ENCODE measurements around the gene TCP11. TPM values are rescaled to one million over a fixed set of nuclear protein-coding genes. Genes with fewer than 3 reads are reported as not detected.
A peak's percentile ranks its signal among the peaks of the same experiment; 100 is the strongest.

Gene TCP11
- total RNA-seq, 3 donors from 2014 or later: 0.32 to 0.66 TPM; not detected in 1

DNA sequence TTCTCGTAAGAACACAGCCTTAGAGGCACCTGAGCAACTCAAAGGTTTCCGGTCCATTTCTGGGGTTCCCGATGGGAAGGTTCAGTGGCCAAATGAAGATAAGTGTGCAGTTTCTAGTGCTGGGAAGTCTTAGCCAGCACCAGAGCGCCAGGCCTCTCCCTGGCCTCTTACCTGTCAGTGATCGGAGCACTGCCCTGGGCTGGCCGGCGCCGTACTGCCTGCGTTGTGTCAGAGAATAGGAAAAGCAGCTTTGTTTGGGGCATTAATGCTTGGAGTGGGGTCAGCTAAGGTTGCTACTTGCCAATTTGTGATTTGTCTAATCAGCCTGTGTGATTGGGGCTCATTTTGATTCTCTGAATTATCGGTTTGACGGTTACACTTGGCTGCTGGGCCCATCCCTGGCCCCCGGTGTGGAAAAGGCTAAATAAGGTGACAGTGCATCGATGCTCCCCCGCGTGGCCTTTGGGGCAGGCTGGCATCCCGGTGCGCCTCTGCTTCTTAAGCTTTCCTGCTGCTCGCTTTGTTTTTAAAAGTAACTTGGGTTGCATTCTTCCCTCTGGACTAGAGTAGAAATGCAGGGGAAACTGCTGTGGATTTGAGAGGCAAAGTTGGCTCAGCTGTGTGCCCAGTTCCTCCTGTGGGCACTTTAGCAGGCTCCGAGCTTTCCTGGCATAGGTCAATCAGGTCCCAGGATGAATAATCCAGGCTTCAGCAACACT is 51.8 kb downstream of the TCP11 start:
- H3K4me3 ChIP-seq: no peak overlapping the region
- H3K27me3 ChIP-seq: no peaks in the 10 kb centered on the region
- H3K27ac ChIP-seq: peak overlapping the region; percentile 72 to 86
- TF ChIP-seq POLR2A (IDR thresholded peaks at IDR 0.05) (no peak), POLR2AphosphoS5 (IDR thresholded peaks at IDR 0.05) (no peak)
- TF ChIP-seq, protein P1, sequence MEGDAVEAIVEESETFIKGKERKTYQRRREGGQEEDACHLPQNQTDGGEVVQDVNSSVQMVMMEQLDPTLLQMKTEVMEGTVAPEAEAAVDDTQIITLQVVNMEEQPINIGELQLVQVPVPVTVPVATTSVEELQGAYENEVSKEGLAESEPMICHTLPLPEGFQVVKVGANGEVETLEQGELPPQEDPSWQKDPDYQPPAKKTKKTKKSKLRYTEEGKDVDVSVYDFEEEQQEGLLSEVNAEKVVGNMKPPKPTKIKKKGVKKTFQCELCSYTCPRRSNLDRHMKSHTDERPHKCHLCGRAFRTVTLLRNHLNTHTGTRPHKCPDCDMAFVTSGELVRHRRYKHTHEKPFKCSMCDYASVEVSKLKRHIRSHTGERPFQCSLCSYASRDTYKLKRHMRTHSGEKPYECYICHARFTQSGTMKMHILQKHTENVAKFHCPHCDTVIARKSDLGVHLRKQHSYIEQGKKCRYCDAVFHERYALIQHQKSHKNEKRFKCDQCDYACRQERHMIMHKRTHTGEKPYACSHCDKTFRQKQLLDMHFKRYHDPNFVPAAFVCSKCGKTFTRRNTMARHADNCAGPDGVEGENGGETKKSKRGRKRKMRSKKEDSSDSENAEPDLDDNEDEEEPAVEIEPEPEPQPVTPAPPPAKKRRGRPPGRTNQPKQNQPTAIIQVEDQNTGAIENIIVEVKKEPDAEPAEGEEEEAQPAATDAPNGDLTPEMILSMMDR (IDR thresholded peaks at IDR 0.05): no peak
- DNase-seq (ENCODE audit: low spot score in 2 of 2): no peak
- H3K4me1 ChIP-seq: peaks cover 0 to 4% of the 10 kb centered on the region in 2 donors
- intact Hi-C loops (cut with DNase I; ENCODE audit: low total_unique reads): no loop called here
- H3K9me3 ChIP-seq: no peaks in the 10 kb centered on the region
- H3K36me3 ChIP-seq: no peaks in the 10 kb centered on the region

DNA sequence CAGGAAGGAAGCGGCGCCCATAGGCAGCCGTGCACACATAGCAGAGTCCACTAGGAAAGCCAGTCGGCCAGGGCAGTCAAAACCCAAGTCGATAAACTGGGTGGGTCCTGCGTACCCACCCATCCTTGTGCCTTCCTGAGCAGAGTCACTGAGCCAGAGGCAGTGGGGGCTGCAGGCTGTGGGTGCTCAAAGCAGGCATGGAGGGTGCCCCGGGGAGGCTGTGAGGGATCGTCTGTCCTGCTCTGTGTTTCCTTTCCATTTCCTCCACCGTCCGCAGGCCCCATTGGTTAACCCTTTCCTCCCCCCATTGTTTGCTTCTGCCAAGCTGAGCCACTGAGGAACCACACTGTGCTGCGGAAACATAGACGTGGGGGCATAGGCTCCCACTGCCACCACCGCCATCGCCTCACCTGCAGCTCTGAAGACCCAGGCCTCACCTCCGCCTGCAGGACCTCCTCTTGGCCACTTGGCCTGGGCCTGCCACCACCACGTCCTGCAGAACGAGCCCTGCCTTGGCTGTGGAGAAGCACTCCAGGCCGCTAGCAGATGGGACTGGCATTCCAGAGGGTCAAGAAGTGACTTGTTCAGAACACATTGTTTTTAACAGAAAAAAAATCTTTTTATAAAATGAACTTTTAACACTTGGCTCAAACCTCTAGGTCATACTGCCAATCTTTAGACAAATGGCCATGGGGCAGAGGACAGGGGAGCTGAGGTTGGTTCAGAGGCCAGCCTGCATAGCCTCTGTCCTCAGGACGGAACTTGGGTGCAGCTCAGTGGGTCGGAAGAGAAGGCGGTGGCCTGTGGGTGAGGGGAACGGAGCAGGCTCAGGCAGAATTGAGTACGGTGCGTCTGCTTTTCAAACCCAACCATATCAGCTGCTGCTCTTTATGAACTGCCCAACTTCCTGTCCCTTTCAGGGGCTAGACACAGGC is 52.6 kb downstream of the TCP11 start:
- no peaks in the 10 kb centered on the region for H3K27me3 ChIP-seq
- H3K36me3 ChIP-seq: no peaks in the 10 kb centered on the region
- no peaks in the 10 kb centered on the region for H3K9me3 ChIP-seq
- peak in 1 of 2 donors; percentile 66 for DNase-seq (ENCODE audit: low spot score in 2 of 2)
- intact Hi-C loops (cut with DNase I; ENCODE audit: low total_unique reads): no loop called here
- H3K27ac ChIP-seq: peak overlapping the region; percentile 72 to 86
- H3K4me3 ChIP-seq: no peak overlapping the region
- H3K4me1 ChIP-seq: peaks cover 0 to 4% of the 10 kb centered on the region in 2 donors
- TF ChIP-seq POLR2AphosphoS5 (IDR thresholded peaks at IDR 0.05): peak in 1 of 3 donors; percentile 58
- no peak for TF ChIP-seq POLR2A (IDR thresholded peaks at IDR 0.05)
- TF ChIP-seq, protein P1 (IDR thresholded peaks at IDR 0.05): peak in 1 of 3 donors; percentile 23

DNA sequence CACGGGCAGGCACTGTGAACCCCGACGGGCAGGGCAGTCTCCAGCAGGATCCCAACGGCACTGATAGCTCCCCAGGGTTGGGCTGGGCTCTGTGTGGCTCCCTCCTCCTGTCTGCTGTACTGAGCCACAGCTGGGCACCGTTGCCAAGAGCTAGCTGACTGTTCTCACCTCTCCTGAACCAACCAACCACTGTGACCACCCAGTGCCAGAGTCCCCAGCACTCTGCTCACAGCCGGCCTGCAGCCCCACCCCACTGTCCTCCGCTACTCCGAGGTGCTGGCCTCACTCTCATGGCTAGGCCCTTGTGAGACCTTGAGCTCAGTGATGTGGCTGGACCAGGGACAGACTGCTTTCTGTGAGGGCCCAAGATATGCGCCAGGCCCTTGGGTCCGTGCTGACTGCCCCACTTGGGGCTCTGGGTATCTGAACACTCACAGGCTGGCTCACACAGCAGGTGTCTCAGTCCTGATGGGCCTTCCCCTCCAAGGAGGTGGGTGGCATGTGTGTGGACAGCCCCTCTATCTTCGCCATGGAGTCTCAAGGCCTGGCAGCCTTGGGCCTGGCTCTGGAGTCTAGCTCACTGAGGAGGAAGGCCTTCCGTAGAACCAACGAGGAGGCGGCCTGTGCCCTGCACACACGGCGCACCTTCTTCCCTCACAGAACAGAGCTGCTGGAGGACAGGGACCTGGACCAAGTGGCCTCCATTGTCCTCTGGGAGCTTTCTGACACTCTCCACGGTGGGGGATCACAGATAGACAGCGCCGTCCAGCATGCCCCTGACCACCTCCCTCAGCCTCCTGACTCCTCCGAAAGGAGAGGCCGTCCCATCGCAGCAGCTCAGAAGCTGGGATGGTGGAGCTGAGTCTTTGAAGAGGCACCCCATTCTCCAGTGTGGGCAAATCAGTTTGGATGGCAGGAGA is 53.5 kb downstream of the TCP11 start:
- no peak for DNase-seq (ENCODE audit: low spot score in 2 of 2)
- H3K27ac ChIP-seq: peak overlapping the region; percentile 72 to 86
- TF ChIP-seq, protein P1 (IDR thresholded peaks at IDR 0.05): no peak
- TF ChIP-seq POLR2A (IDR thresholded peaks at IDR 0.05) (no peak), POLR2AphosphoS5 (IDR thresholded peaks at IDR 0.05) (no peak)
- H3K9me3 ChIP-seq: no peaks in the 10 kb centered on the region
- H3K4me3 ChIP-seq: no peak overlapping the region
- no peaks in the 10 kb centered on the region for H3K27me3 ChIP-seq
- intact Hi-C loops (cut with DNase I; ENCODE audit: low total_unique reads): no loop called here
- peaks cover 0 to 4% of the 10 kb centered on the region in 2 donors for H3K4me1 ChIP-seq
- H3K36me3 ChIP-seq: no peaks in the 10 kb centered on the region

DNA sequence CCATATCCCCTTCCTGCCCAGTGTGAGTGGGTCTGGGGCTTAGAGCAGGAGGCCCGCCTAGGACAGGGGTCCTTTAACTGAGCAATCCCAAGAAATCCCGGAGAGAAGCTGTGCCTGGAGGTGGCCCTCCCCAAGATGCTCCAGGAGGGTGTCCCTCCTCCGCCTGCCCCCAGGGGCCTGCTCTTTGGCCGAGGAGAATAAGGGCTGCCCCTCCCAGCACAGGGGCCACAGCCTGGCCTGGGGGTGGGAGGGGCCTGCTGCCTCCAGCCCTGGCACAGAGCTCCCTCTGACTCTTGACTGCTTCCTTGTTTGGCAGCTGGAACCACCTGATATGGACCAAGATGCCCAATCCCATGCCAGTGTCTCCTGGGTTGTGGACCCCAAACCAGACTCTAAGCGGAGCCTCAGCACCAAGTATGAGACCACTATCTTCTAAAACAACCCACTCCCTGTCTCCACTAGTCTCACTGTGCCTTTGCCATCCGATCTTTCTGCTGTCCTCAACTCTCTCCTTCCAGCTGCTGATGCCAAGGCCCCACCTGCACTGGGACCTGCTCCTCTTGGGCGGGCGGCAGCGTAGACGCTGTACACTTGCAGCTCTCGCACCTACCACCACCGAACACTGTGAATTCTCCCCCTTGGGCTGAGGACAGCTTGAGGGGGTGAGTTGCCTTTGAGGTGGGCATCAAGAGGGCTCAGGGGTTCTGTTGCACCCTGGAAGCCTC is 54.3 kb downstream of the TCP11 start:
- TF ChIP-seq POLR2AphosphoS5 (IDR thresholded peaks at IDR 0.05) (no peak), POLR2A (IDR thresholded peaks at IDR 0.05) (no peak)
- TF ChIP-seq, protein P1 (IDR thresholded peaks at IDR 0.05): no peak
- Histone ChIP-seq H3K4me1 (peaks cover 0 to 6% of the 10 kb centered on the region in 2 donors), H3K27ac (peak overlapping the region; percentile 72 to 86), H3K9me3 (no peaks in the 10 kb centered on the region), H3K27me3 (no peaks in the 10 kb centered on the region), H3K4me3 (no peak overlapping the region), H3K36me3 (no peaks in the 10 kb centered on the region)
- no peak for DNase-seq (ENCODE audit: low spot score in 2 of 2)
- intact Hi-C loops (cut with DNase I; ENCODE audit: low total_unique reads): no loop called here
